Measurements from ENCODE around the gene ASB7. TPM values are rescaled to one million over a fixed set of nuclear protein-coding genes. Genes with fewer than 3 reads are reported as not detected.
A peak's percentile ranks its signal among the peaks of the same experiment; 100 is the strongest.

The ASB7 gene
- total RNA-seq, 2 donors from 2014 or later: 16.2 to 17.8 TPM

DNA sequence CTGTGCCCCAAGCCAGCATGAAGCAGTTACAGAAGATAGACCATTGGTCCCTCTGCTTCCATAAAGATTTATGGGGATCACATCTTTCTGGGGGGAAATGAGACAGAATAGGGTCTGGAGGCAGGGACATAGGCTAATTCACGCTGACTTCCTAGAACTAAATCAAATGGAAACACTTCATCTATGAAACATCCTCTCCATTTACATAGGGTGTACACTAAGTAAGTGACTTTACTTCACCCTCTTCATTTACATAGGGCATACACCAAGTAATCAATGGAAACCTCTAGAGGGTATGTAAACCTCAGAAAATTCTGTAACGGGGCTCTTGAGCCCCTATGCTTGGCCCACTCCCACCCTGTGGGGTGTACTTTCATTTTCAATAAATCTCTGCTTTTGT is 10.6 kb upstream of the ASB7 start:
- H3K4me1 ChIP-seq: no peaks in the 10 kb centered on the region
- H3K27ac ChIP-seq: no peak overlapping the region
- intact Hi-C loops (cut with DNase I): no loop called here
- no peak overlapping the region for H3K9ac ChIP-seq (ENCODE audit: low read depth in 2 of 2, low read length in 2 of 2)
- H3K36me3 ChIP-seq: no peaks in the 10 kb centered on the region
- H3K9me3 ChIP-seq: no peaks in the 10 kb centered on the region
- no peaks in the 10 kb centered on the region for H3K27me3 ChIP-seq
- H3K4me3 ChIP-seq: no peak overlapping the region
- DNase-seq: no peak
- TF ChIP-seq, protein P1, sequence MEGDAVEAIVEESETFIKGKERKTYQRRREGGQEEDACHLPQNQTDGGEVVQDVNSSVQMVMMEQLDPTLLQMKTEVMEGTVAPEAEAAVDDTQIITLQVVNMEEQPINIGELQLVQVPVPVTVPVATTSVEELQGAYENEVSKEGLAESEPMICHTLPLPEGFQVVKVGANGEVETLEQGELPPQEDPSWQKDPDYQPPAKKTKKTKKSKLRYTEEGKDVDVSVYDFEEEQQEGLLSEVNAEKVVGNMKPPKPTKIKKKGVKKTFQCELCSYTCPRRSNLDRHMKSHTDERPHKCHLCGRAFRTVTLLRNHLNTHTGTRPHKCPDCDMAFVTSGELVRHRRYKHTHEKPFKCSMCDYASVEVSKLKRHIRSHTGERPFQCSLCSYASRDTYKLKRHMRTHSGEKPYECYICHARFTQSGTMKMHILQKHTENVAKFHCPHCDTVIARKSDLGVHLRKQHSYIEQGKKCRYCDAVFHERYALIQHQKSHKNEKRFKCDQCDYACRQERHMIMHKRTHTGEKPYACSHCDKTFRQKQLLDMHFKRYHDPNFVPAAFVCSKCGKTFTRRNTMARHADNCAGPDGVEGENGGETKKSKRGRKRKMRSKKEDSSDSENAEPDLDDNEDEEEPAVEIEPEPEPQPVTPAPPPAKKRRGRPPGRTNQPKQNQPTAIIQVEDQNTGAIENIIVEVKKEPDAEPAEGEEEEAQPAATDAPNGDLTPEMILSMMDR (IDR thresholded peaks at IDR 0.05): no peak

DNA sequence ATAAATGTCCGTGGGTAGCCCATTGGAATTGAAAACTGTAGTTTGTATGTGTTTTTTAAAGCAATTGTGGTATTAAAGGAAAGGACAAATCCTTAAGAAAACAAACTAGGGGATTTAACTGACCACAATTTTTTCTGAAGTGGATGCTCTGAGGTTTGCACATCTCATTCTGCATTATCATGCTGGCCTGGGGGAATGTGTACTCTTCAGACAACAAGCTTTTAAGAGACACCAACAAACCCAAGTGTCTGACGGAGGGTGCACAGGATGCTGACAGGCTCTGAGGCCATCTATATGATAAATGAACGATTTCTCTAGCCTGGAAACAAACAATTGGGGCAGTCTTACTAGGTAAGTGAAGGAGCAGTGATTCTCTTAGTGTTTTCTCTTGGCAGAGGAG is 9.5 kb upstream of the ASB7 start:
- Histone ChIP-seq H3K4me1 (no peaks in the 10 kb centered on the region), H3K27me3 (no peaks in the 10 kb centered on the region), H3K9me3 (no peaks in the 10 kb centered on the region), H3K4me3 (no peak overlapping the region), H3K36me3 (no peaks in the 10 kb centered on the region), H3K27ac (no peak overlapping the region), H3K9ac (ENCODE audit: low read depth in 2 of 2, low read length in 2 of 2) (no peak overlapping the region)
- DNase-seq: no peak
- TF ChIP-seq, protein P1 (IDR thresholded peaks at IDR 0.05): no peak
- intact Hi-C loops (cut with DNase I): no loop called here

DNA sequence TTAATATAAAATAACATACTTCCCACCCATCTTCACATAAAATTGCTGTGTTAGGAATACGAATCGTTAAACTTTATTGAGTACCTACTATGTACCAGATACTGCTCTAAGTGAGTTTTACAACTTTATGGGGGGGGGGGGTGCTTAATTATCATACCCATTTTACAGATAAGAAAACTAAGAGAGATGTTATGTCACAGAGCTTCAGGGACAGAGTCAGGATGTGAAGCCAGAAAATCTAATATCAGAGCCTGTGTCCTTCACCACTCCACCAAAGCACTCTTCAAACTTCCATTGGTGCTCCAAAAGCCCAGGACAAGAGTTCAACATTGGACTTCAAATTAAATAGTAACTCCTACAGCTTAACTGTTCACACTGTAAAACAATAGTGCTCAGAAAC is 9.0 kb upstream of the ASB7 start:
- Histone ChIP-seq H3K4me3 (no peak overlapping the region), H3K9me3 (no peaks in the 10 kb centered on the region), H3K9ac (ENCODE audit: low read depth in 2 of 2, low read length in 2 of 2) (no peak overlapping the region), H3K36me3 (no peaks in the 10 kb centered on the region), H3K27me3 (no peaks in the 10 kb centered on the region), H3K4me1 (no peaks in the 10 kb centered on the region), H3K27ac (no peak overlapping the region)
- DNase-seq: no peak
- TF ChIP-seq, protein P1 (IDR thresholded peaks at IDR 0.05): no peak
- intact Hi-C loops (cut with DNase I): no loop called here

DNA sequence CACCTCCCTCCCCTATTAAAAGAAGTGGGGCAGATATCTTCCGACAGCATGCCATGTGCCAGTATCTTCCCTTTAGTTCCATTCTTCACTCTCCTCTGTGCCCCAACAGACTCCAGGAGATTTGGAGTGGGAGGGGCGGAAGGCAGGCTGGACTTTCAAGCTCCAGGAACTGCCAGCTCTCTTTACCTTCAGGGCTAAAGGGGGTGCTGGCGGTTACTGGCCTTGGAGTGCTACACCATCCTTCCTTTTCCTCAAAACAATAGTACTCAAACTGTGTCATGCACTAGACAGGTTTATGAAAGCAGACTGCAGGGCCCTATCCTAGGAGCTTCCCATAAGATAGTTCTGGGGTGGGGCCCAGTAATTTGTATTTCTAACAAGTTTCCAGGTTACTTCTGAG is 6.4 kb upstream of the ASB7 start:
- no peak overlapping the region for H3K4me3 ChIP-seq
- no peaks in the 10 kb centered on the region for H3K27me3 ChIP-seq
- H3K36me3 ChIP-seq: no peaks in the 10 kb centered on the region
- H3K4me1 ChIP-seq: peaks cover 5% of the 10 kb centered on the region
- H3K9me3 ChIP-seq: no peaks in the 10 kb centered on the region
- TF ChIP-seq, protein P1 (IDR thresholded peaks at IDR 0.05): no peak
- no peak overlapping the region for H3K27ac ChIP-seq
- peak overlapping the region in 1 of 2 donors; percentile 5 for H3K9ac ChIP-seq (ENCODE audit: low read depth in 2 of 2, low read length in 2 of 2)
- DNase-seq: no peak
- intact Hi-C loops (cut with DNase I): no loop called here

- H3K27me3 ChIP-seq: no peaks in the 10 kb centered on the region
- DNase-seq: peak; percentile 29
- intact Hi-C loops (cut with DNase I): no loop called here
- H3K9me3 ChIP-seq: no peaks in the 10 kb centered on the region
- H3K4me1 ChIP-seq: peaks cover 9% of the 10 kb centered on the region
- H3K36me3 ChIP-seq: no peaks in the 10 kb centered on the region
- H3K27ac ChIP-seq: no peak overlapping the region
- TF ChIP-seq, protein P1 (IDR thresholded peaks at IDR 0.05): no peak
- H3K9ac ChIP-seq (ENCODE audit: low read depth in 2 of 2, low read length in 2 of 2): no peak overlapping the region
- no peak overlapping the region for H3K4me3 ChIP-seq
These were observed 5.6 kb upstream of the ASB7 start for GRCh38 chr15:100596792-100597191.

- no peak overlapping the region for H3K9ac ChIP-seq (ENCODE audit: low read depth in 2 of 2, low read length in 2 of 2)
- intact Hi-C loops (cut with DNase I): no loop called here
- no peaks in the 10 kb centered on the region for H3K36me3 ChIP-seq
- no peak overlapping the region for H3K27ac ChIP-seq
- no peaks in the 10 kb centered on the region for H3K9me3 ChIP-seq
- TF ChIP-seq, protein P1 (IDR thresholded peaks at IDR 0.05): no peak
- DNase-seq: no peak
- H3K4me1 ChIP-seq: peaks cover 9% of the 10 kb centered on the region
- no peaks in the 10 kb centered on the region for H3K27me3 ChIP-seq
- H3K4me3 ChIP-seq: no peak overlapping the region
These were observed 4.5 kb upstream of the ASB7 start for GRCh38 chr15:100597862-100598261.

Data from colonic mucosa (tissue), 4 donors.